Naive B cell (primary cell): ENCODE data around the gene SLC25A33. TPM values are rescaled to one million over a fixed set of nuclear protein-coding genes. Genes with fewer than 3 reads are reported as not detected.

Experiments used
- ATAC-seq, 2 donors: fragments of 150-1000 bp; cut with Tn5 transposase; 2 replicates each; pipeline ENCODE4 v1.10.0; 2021; ENCODE audit warnings: low read depth in 2 of 2, mild to moderate bottlenecking in 2 of 2, moderate library complexity in 2 of 2
- DNase-seq: peaks from one replicate; pipeline ENCODE4 v3.0.0; 2022
- H3K27ac Mint-ChIP-seq, 6 donors: one replicate each; pipeline ENCODE4 v1.8.0; 2020 to 2022; ENCODE audit warnings: mild to moderate bottlenecking in 6 of 6, mixed read lengths in 6 of 6, moderate library complexity in 5 of 6, inconsistent platforms in 2 of 6
- H3K27me3 Mint-ChIP-seq, 3 donors: one replicate each; pipeline ENCODE4 v1.8.0; 2021 to 2022; ENCODE audit warnings: mixed read lengths in 3 of 3, mild to moderate bottlenecking in 1 of 3
- H3K36me3 Mint-ChIP-seq, 2 donors: one replicate each; pipeline ENCODE4 v1.8.0; 2020 to 2022; ENCODE audit warnings: mixed read lengths in 2 of 2, inconsistent platforms in 1 of 2, mild to moderate bottlenecking in 1 of 2
- H3K4me1 Mint-ChIP-seq, 3 donors: one replicate each; pipeline ENCODE4 v1.8.0; 2020 to 2022; ENCODE audit warnings: mixed read lengths in 3 of 3, inconsistent platforms in 1 of 3, mild to moderate bottlenecking in 1 of 3, moderate library complexity in 1 of 3
- H3K4me3 Mint-ChIP-seq, 8 donors: one replicate each; pipeline ENCODE4 v1.8.0; 2020 to 2022; ENCODE audit warnings: mild to moderate bottlenecking in 8 of 8, mixed read lengths in 8 of 8, moderate library complexity in 8 of 8, inconsistent platforms in 2 of 8
- H3K9me3 Mint-ChIP-seq, 7 donors: one replicate each; pipeline ENCODE4 v1.8.0; 2020 to 2022; ENCODE audit warnings: mixed read lengths in 7 of 7, mild to moderate bottlenecking in 5 of 7, inconsistent platforms in 2 of 7, moderate library complexity in 1 of 7
- polyA plus RNA-seq, 6 donors: library from polyadenylated mRNA; unstranded; fragments of 300-500 nt; fragmentation: Illumina TruSeq; gene quantifications; one replicate each; pipeline ENCODE4 v1.2.3, GENCODE V29; 2021; ENCODE audit warnings: low read depth in 6 of 6

SLC25A33 gene
- polyA plus RNA-seq, 6 donors from 2014 or later = 6.3 to 8.7 (median 8.1) TPM

DNA sequence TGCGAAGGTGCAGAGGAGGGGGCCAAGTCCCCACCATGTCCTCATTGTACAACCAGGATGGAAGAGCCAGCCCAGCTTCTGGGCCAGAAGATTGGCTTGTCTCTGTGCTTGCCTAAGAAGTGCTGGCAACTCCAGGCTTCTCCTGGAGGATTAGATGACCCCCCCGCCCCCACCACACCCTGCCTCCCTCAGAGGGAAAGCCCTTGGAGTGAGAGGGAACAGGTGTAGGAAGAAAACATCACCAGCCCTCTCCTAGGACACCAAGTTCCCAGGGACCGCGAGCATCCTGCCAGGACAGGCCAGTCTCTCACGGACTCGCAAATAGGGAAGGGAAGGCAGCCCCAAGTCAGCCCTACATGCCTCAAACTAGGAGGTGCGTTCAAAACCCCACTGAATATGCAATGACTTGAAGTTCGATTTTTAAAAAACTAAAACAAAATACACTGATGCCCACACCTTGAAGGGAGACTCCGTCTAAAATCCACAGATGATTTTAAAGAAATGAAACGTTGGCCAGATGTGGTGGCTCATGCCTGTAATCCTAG, 20.7 kb upstream of the SLC25A33 start:
- Mint-ChIP-seq H3K27me3 (peaks cover 0 to 4% (median 0%) of the 10 kb centered on the region in 3 donors), H3K4me1 (peaks cover 2 to 6% (median 4%) of the 10 kb centered on the region in 3 donors), H3K36me3 (no peaks in the 10 kb centered on the region), H3K9me3 (peaks cover 0 to 2% (median 0%) of the 10 kb centered on the region in 7 donors), H3K27ac (no peak overlapping the region), H3K4me3 (no peak overlapping the region)
- ATAC-seq (no peak), DNase-seq (no peak)

DNA sequence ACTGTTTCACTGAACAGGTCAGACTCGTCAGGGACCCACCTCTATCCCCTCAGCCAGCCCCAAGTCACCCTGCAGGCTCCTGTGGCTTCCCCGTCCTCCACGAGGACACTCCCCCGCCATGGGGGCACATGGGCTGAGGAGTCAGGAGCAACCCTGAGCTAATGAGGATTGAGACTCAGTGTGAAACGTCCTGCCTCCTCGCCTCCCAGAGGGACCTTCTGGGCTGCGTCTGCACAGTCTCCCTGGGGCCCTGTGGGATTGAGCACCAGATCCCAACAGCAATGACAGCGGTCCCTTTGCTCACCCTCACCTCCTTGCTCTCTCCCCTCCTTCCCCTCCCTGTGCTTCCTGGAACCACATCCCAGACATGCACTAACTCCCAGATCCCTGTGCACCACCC, 18.9 kb upstream of the SLC25A33 start:
- DNase-seq (no peak), ATAC-seq (no peak)
- Mint-ChIP-seq H3K27ac (no peak overlapping the region), H3K36me3 (no peaks in the 10 kb centered on the region), H3K4me3 (no peak overlapping the region), H3K27me3 (peaks cover 0 to 4% (median 0%) of the 10 kb centered on the region in 3 donors), H3K9me3 (no peaks in the 10 kb centered on the region), H3K4me1 (peaks cover 2 to 6% (median 4%) of the 10 kb centered on the region in 3 donors)

DNA sequence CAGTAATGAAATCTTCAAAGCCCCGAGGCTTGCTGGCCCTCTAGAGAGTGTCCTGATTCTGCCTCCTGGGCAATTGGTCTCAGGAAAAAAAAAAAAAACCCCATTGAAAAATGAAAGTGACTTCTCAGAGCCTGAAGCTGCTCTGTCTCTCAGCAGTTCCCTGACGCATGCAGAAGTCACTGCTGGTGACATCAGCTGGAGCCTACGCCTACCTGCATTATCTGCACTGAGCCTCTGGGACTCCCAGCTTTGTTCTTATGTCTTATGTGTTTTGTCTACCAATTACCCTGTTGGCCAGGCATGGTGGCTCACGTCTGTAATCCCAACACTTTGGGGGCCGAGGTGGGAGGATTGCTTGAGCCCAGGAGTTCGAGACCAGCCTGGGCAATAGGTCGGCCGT, 10.1 kb upstream of the SLC25A33 start:
- no peak overlapping the region for H3K4me3 Mint-ChIP-seq
- H3K36me3 Mint-ChIP-seq = no peaks in the 10 kb centered on the region
- ATAC-seq = no peak
- no peak for DNase-seq
- no peak overlapping the region for H3K27ac Mint-ChIP-seq
- H3K4me1 Mint-ChIP-seq = no peaks in the 10 kb centered on the region
- H3K9me3 Mint-ChIP-seq = no peaks in the 10 kb centered on the region
- no peaks in the 10 kb centered on the region for H3K27me3 Mint-ChIP-seq

DNA sequence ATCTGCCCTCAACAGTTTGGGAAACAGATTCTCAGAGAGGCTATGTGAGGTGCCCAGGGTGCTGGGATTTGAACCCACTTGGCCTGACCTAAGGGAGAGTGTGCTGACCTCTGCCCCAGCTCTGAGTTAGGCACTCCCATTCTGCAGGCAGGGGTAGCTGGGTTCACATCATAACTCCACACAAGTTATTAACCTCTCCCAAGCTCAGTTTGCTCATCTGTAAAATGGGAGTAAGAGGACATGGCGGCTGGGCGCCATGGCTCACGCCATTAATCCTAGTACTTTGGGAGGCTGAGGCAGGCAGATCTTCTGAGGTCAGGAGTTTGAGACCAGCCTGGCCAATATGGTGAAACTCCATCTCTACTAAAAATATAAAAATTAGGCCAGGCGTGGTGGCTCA, 8.9 kb upstream of the SLC25A33 start:
- Mint-ChIP-seq H3K4me3 (no peak overlapping the region), H3K9me3 (no peaks in the 10 kb centered on the region), H3K27ac (no peak overlapping the region), H3K36me3 (no peaks in the 10 kb centered on the region), H3K4me1 (no peaks in the 10 kb centered on the region), H3K27me3 (no peaks in the 10 kb centered on the region)
- ATAC-seq = no peak
- DNase-seq = no peak

DNA sequence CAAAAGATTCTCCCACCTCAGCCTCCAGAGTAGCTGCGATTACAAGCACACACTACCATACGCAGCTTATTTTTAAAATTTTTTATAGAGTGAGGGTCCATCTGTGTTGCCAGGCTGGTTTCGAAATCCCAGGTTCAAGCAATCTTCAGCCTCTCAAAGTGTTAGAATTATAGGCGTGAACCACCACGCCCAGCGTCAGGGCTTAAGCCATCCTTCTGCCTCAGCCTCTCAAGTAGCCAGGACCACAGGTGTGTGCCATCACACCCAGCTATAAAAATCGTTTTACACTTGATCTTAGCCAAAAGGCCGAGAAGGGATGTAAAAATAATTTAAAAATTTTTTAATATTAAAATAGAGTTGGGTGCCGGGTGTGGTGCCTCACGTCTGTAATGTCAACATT, 4.3 kb upstream of the SLC25A33 start:
- peaks cover 9 to 14% (median 12%) of the 10 kb centered on the region in 3 donors for H3K4me1 Mint-ChIP-seq
- H3K27me3 Mint-ChIP-seq = no peaks in the 10 kb centered on the region
- DNase-seq (no peak), ATAC-seq (no peak)
- H3K4me3 Mint-ChIP-seq = no peak overlapping the region
- no peak overlapping the region for H3K27ac Mint-ChIP-seq
- H3K36me3 Mint-ChIP-seq = no peaks in the 10 kb centered on the region
- peaks cover 0 to 2% (median 0%) of the 10 kb centered on the region in 7 donors for H3K9me3 Mint-ChIP-seq

DNA sequence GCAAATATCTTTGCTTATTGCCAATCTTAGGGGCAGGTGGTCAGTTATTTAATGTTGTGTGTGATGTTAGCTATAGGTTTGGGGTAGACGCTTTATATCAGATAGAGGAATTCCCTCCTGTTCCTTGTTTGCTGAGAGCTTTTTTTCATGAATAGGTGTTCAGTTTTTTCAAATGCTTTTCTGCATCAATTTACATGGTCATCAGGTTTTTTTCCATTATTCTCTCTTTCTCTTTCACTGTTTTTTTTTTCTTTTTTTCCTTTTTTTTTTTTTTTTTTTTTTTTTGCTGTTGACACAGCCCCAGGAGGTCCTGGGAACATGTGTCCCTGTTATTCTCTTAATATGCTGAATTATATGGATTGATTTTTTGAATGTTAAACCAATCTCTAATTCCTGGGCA, 3.0 kb upstream of the SLC25A33 start:
- no peaks in the 10 kb centered on the region for H3K27me3 Mint-ChIP-seq
- peak overlapping the region in 1 of 8 donors; percentile 18 for H3K4me3 Mint-ChIP-seq
- DNase-seq = no peak
- no peaks in the 10 kb centered on the region for H3K36me3 Mint-ChIP-seq
- ATAC-seq = no peak
- H3K9me3 Mint-ChIP-seq = peaks cover 0 to 2% (median 0%) of the 10 kb centered on the region in 7 donors
- no peak overlapping the region for H3K27ac Mint-ChIP-seq
- H3K4me1 Mint-ChIP-seq = peaks cover 9 to 25% (median 20%) of the 10 kb centered on the region in 3 donors

DNA sequence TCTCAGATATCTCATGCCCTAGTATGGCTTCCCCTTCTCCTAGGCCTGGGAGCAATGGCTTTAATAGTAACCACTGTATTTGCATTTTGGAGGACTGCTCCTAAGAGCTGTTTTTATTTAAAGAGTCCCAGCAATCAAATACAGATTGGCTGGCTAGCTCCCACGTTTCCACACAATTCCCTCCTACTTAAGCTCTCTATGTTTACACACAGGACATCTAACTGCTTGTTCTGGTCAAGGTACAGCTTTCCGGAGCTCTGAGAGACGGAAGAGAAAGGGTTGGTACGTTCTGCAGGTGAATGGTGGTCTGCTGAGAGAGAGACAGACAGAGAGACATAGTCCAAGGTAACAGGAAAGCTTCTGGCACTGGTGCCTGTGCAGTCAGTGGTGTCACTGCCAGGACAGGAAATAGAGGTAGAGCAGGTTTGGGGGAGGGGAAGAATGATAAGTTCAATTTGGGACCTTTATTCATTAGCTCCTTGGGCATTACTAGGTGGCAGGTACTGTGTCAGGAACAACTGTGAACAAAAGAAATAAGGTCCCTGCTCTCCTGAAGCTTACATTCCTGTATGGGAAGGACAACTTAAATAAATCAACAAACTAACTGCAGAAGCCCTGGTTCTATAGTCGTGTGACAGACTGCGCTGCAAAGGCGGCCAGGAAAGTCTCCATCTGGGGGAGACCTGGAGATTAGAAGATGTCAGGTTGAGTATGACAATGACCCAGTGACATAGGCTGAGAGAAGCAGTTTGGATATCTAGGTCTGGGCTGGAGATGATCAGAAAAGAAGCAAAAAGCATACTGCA, 1.2 kb upstream of the SLC25A33 start:
- H3K4me3 Mint-ChIP-seq = peak overlapping the region in 5 of 8 donors; percentile 16 to 90 (median 67)
- peaks cover 15 to 37% (median 24%) of the 10 kb centered on the region in 3 donors for H3K4me1 Mint-ChIP-seq
- no peaks in the 10 kb centered on the region for H3K27me3 Mint-ChIP-seq
- peaks cover 0 to 2% (median 0%) of the 10 kb centered on the region in 7 donors for H3K9me3 Mint-ChIP-seq
- no peak for DNase-seq
- H3K36me3 Mint-ChIP-seq = no peaks in the 10 kb centered on the region
- ATAC-seq = no peak
- H3K27ac Mint-ChIP-seq = peak overlapping the region; percentile 70 to 98 (median 94)

DNA sequence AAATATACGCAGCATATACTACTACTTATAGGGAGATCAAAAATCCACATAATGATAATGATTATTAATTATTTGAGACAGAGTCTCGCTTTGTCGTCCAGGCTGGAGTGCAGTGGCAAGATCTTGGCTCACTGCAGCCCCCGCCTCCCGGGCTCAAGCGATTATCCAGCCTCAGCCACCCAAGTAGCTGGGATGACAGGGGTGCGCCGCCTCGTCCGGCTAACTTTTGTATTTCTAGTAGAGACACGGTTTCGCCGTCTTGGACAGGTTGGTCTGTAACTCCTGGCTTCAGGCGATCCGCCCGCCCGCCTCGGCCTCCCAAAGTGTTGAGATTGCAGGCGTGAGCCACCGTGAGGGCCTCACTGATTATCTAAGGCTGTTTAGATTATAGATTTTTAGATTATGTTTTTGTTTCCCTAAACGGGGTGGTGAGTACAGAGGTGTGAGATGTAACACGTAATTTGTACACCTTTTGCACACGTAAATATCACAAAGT, 548 bp upstream of the SLC25A33 start:
- Mint-ChIP-seq H3K9me3 (peaks cover 0 to 2% (median 0%) of the 10 kb centered on the region in 7 donors), H3K4me1 (peaks cover 15 to 37% (median 24%) of the 10 kb centered on the region in 3 donors), H3K27me3 (no peaks in the 10 kb centered on the region), H3K27ac (peak overlapping the region; percentile 70 to 98 (median 96)), H3K36me3 (no peaks in the 10 kb centered on the region), H3K4me3 (peak overlapping the region; percentile 60 to 90 (median 87))
- DNase-seq (no peak), ATAC-seq (no peak)

DNA sequence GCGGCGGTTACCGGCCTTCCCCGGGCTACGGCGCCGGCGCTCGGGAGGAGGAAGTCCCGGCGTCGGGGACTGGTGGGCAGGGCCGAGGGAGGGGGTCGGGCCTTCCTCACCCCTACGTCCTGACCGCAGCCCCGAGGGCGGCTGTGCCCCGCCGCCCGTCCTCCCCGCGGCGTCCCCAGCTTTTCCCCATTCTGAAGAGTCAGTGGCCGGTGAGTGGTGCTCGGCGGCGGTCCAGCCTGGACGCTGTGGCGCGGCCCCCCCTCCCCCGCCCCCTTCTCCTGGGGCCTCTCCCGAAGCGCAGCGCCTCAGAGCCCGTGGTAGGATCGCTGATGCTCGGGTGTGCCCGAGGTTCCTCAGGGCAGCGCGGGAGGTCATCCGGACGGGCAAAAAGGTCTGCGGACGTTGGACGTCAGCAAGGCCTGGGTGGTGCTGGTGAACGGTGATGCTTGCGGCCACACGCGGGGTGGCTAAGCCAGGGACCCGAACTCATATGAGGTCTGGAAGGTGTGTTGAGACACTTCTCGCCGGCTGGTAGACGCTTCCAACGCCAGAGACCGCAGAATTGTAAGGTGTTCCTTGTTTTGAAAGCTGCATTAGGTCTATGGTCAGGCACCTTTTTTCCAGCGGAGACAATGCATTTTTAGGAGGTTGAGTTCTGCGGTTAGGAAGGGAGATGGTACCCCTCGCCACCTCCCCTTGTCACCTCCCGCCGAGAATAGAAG, 725 bp downstream of the SLC25A33 start:
- ATAC-seq (peak; percentile 60 to 61), DNase-seq (peak; percentile 75)
- Mint-ChIP-seq H3K4me1 (peaks cover 19 to 38% (median 30%) of the 10 kb centered on the region in 3 donors), H3K9me3 (peaks cover 0 to 2% (median 0%) of the 10 kb centered on the region in 7 donors), H3K4me3 (peak overlapping the region; percentile 84 to 95 (median 91)), H3K27me3 (no peaks in the 10 kb centered on the region), H3K36me3 (no peaks in the 10 kb centered on the region), H3K27ac (peak overlapping the region; percentile 88 to 98 (median 94))

DNA sequence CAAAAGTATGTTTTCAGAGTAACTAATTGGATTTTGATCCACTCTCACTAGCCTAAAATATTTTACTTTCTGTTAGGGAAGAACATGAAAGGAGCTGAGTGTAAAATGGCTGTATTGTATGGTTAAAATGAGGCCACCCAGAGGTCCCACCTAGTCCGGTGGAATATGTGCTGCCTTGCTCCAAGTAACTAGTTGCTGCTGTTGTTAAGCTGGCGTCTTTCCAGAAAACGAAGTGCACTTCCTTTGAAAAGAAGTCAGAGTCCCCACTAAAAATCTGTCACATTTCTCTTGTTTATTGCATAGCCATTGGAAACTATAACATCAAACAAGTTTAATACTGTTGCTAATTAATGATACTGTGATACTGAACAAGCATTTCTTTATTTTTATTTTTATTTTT, 3.2 kb downstream of the SLC25A33 start:
- Mint-ChIP-seq H3K4me1 (peaks cover 32 to 52% (median 37%) of the 10 kb centered on the region in 3 donors), H3K9me3 (no peaks in the 10 kb centered on the region), H3K4me3 (peak overlapping the region in 4 of 8 donors; percentile 57 to 91 (median 72)), H3K27me3 (no peaks in the 10 kb centered on the region), H3K27ac (peak overlapping the region in 1 of 6 donors; percentile 41), H3K36me3 (no peaks in the 10 kb centered on the region)
- DNase-seq (no peak), ATAC-seq (no peak)

DNA sequence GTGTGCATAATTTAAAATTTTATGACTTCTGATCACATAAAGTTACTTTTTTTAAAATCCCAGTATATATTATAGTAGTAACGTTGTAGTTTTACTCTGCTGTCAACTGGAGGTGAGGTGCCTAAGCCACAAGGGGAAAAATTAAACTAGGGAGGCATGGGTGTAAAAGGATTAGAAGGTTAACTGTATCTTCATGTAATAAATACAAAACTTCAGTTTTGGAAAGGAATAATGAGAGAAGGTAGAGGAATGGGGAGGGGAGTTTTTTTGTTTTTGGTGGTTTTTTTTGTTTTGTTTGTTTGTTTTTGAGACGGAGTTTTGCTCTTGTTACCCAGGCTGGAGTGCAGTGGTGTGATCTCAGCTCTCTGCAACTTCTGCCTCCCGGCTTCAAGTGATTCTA, 5.7 kb downstream of the SLC25A33 start:
- no peaks in the 10 kb centered on the region for H3K36me3 Mint-ChIP-seq
- DNase-seq = no peak
- peak overlapping the region in 3 of 6 donors; percentile 2 to 13 (median 4) for H3K27ac Mint-ChIP-seq
- ATAC-seq = no peak
- peaks cover 32 to 49% (median 36%) of the 10 kb centered on the region in 3 donors for H3K4me1 Mint-ChIP-seq
- no peaks in the 10 kb centered on the region for H3K9me3 Mint-ChIP-seq
- no peaks in the 10 kb centered on the region for H3K27me3 Mint-ChIP-seq
- peak overlapping the region in 1 of 8 donors; percentile 22 for H3K4me3 Mint-ChIP-seq

DNA sequence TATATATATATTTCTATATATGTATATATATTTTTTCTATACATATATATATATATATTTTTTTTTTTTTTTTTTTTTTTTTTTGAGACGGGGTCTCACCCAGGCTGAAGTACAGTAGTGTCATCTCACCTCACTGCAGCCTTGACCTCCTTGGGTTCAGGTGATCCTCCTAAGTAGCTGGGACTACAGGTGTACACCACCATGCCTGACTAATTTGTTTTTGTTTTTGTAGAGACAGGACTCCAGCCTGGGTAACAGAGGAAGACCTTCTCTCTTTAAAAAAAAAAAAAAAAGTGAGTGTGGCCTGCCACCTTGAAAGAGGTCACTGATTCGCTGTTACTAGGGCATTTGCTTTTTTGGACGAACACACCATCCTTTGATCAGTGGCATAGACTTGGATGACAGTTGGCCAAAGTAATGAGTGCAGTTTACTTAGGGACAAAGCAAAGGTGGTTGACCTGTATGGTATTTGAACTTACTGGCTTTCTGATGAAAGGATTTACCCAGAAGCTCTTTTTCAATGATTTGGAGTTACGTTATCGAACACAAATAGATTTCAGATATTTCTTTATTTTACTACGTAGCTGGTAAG, 10.8 kb downstream of the SLC25A33 start:
- peaks cover under 1 to 4% of the 10 kb centered on the region in 2 donors for H3K36me3 Mint-ChIP-seq
- H3K27ac Mint-ChIP-seq = no peak overlapping the region
- H3K27me3 Mint-ChIP-seq = no peaks in the 10 kb centered on the region
- no peak overlapping the region for H3K4me3 Mint-ChIP-seq
- no peaks in the 10 kb centered on the region for H3K9me3 Mint-ChIP-seq
- H3K4me1 Mint-ChIP-seq = peaks cover 23 to 27% (median 25%) of the 10 kb centered on the region in 3 donors
- ATAC-seq (no peak), DNase-seq (no peak)

DNA sequence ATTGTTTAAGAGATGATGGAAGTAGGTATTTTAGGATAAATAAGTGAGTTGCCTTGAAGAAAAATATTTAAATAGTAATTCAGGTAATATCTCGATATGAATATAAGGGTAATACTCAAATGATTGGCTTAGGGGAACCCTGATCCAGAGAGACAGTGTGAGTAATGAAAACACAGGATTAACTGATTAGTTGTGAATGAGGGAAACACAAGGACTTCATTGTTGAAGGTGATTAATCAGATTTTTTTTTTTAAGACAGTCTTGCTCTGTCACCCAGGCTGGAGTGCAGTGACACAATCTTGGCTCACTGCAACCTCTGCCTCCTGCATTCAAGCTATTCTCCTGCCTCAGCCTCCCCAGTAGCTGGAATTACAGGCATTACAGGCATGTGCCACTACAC, 12.7 kb downstream of the SLC25A33 start:
- Mint-ChIP-seq H3K36me3 (peaks cover 8 to 15% of the 10 kb centered on the region in 2 donors), H3K27ac (peak overlapping the region in 1 of 6 donors; percentile 42), H3K27me3 (no peaks in the 10 kb centered on the region), H3K4me1 (peaks cover 17 to 21% (median 18%) of the 10 kb centered on the region in 3 donors), H3K9me3 (no peaks in the 10 kb centered on the region), H3K4me3 (no peak overlapping the region)
- ATAC-seq (no peak), DNase-seq (no peak)
